GM19463 (cell line): ENCODE results near the gene PBX2.
"Not testable (repeated sequence)": the region's sequence is repeated elsewhere in the genome, so short reads cannot be mapped to it uniquely, and the experiment has no call there.

Experiments used
- ATAC-seq: cut with Tn5 transposase; IDR thresholded peaks from one replicate; pipeline ENCODE4 v1.9.1; 2021; ENCODE audit warnings: mild to moderate bottlenecking, moderate library complexity; ENCODE audit not compliant: unreplicated experiment

The PBX2 gene

GRCh38 chr6:32151863-32152768 is 37.9 kb downstream of the PBX2 start, which contains the start of gene PRRT1:
TSS of gene PRRT1 (minus strand) at chr6:32151939. CDS start at chr6:32151827, 112 bp downstream.
- no peak for ATAC-seq

- no peak for ATAC-seq
These were observed 38.7 kb downstream of the PBX2 start for GRCh38 chr6:32151181-32151862.

- no peak for ATAC-seq
These were observed 39.8 kb downstream of the PBX2 start for GRCh38 chr6:32149932-32150870.

- ATAC-seq = no peak
These were observed 40.8 kb downstream of the PBX2 start for GRCh38 chr6:32149092-32149755.

- ATAC-seq = no peak
These were observed 41.5 kb downstream of the PBX2 start for GRCh38 chr6:32148289-32149091.

GRCh38 chr6:32147401-32148132 is 42.4 kb downstream of the PBX2 start:
- no peak for ATAC-seq

GRCh38 chr6:32146687-32147086 is 43.3 kb downstream of the PBX2 start:
- no peak for ATAC-seq

GRCh38 chr6:32146287-32146686 is 43.7 kb downstream of the PBX2 start:
- ATAC-seq = no peak

GRCh38 chr6:32144238-32144637 is 45.8 kb downstream of the PBX2 start:
- ATAC-seq = not testable (repeated sequence)

GRCh38 chr6:32140420-32141046 is 49.5 kb downstream of the PBX2 start:
- no peak for ATAC-seq

- no peak for ATAC-seq
These were observed 50.4 kb downstream of the PBX2 start for GRCh38 chr6:32139590-32139989.

- no peak for ATAC-seq
These were observed 52.5 kb downstream of the PBX2 start for GRCh38 chr6:32137454-32137853.
